ENCODE results near the gene BTN2A1.

DNA sequence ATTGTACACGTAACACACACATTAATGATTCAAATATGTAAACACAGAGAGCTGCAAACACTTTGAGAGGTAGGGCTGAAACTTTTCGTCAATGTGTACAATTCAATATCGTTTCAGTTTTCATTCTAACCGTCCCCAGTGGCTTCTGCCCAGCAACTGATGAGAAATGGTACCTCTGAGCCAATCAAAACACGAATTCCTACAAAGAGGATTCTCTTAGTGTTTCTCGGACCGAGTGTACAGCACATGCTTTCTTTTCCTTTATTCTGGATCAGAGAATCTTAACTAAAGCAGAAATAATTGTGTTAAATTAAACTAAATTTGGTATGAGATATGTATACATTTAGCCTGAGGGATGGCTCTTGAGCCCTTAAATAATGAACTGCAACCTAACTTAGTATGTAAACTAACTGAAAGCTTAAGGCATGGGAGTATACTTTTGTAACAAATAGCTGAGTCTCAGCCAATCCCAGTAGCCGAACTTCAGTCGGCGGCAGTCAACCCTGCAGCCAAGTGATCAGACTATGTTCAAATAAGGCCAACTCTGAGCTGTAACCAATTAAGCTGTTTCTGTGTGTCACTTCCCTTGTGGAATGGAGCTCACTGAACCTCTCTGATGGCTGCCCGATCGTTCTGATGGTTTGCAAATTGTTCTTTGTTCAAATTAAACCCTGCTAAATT, 16.1 kb downstream of the BTN2A1 start:
- peak; percentile 77 for TF ChIP-seq POLR2A (IDR thresholded peaks at IDR 0.05; ENCODE audit: low read length)
- TF ChIP-seq GATA1 (IDR thresholded peaks at IDR 0.05; ENCODE audit: low read depth, low read length) = no peak
